Nephron progenitor cell (in vitro differentiated cells): ENCODE data around the gene MCF2L.

Source experiments
- DNase-seq: peaks from one replicate; pipeline ENCODE4 v3.0.0; 2021
- H3K27ac Mint-ChIP-seq: 2 replicates; pipeline ENCODE4 v1.8.0; 2021; ENCODE audit warnings: mild to moderate bottlenecking, moderate library complexity, mixed read lengths
- H3K27me3 Mint-ChIP-seq: 2 replicates; pipeline ENCODE4 v1.8.0; 2021; ENCODE audit warnings: mild to moderate bottlenecking, low read depth, mixed read lengths; ENCODE audit not compliant: poor library complexity
- H3K36me3 Mint-ChIP-seq: 2 replicates; pipeline ENCODE4 v1.8.0; 2021; ENCODE audit warnings: low read depth, mixed read lengths
- H3K4me1 Mint-ChIP-seq: 2 replicates; pipeline ENCODE4 v1.8.0; 2021; ENCODE audit warnings: mixed read lengths
- H3K4me3 Mint-ChIP-seq: 2 replicates; pipeline ENCODE4 v1.8.0; 2021; ENCODE audit warnings: mild to moderate bottlenecking, moderate library complexity, mixed read lengths
- H3K9me3 Mint-ChIP-seq: 2 replicates; pipeline ENCODE4 v1.8.0; 2021; ENCODE audit warnings: mild to moderate bottlenecking, moderate library complexity, mixed read lengths
- CTCF ChIP-seq: fragments of 200-600 bp; sonication (generic); IDR thresholded peaks from 2 replicates; pipeline ENCODE4 v1.5.0; 2021; ENCODE audit warnings: antibody characterized with exemption

Gene MCF2L

DNA sequence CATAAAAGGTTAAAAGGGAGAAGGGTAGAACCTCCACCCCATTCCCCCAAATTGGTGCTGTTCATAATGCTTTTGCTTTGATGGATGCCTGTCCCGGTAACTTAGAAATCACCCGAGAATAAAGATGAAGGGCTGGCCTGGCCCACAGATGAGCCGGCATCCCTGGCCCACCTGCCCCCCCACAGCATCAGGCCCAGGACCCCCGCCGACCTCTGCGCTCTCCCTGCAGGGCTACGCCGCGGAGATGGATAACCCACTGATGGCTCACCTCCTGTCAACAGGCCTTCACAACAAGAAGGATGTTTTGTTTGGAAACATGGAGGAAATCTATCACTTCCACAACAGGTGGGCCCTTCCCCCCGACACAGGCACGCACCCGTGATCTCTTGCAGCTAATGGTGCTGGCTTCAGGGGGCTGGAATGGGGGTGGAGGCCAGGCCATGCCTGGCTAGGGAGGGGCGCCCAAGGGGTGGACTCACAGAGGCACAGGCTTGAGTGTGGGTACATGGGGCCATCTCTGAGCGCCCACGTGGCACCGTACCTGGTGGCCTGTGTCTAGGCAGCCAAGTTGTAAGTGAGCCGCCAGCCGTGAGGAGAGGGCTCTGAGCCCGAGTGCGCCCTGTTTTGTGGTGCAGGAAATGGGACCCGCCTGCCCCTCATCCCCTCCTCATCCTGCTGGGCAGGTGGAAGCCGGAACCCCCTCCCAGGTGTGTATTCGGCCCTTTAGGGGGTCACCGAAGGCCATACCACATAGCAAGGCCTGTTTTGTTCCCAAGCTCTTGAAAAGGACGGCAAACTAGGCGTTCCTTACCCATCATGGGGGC is 113.4 kb downstream of the MCF2L start:
- no peaks in the 10 kb centered on the region for H3K9me3 Mint-ChIP-seq
- H3K27me3 Mint-ChIP-seq, result peaks cover 6% of the 10 kb centered on the region
- no peak overlapping the region for H3K4me3 Mint-ChIP-seq
- no peak for TF ChIP-seq CTCF
- no peak for DNase-seq
- H3K36me3 Mint-ChIP-seq, result peaks cover 4% of the 10 kb centered on the region
- H3K4me1 Mint-ChIP-seq, result peaks cover 6% of the 10 kb centered on the region
- H3K27ac Mint-ChIP-seq, result no peak overlapping the region

DNA sequence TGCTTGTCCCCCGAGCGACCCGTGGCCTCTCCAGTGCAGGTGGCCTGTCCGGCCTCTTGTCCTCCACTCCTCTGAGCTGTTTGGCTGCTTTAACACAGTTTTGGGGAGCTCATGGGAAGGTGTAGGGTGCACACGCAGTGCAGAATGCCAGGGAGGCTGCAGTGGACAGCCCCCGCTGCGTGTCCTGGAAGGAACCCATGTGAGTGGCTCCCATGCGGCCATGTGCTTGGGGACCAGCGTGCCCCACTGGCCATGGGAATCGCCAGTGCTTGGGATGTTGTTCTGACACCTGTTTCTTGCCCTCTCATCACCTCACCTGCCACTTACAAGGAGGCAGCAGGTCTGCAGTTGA is 114.0 kb downstream of the MCF2L start:
- Mint-ChIP-seq H3K36me3 (no peaks in the 10 kb centered on the region), H3K4me3 (no peak overlapping the region), H3K4me1 (peaks cover 6% of the 10 kb centered on the region), H3K27me3 (peaks cover 9% of the 10 kb centered on the region), H3K9me3 (no peaks in the 10 kb centered on the region), H3K27ac (no peak overlapping the region)
- no peak for DNase-seq
- TF ChIP-seq CTCF, result no peak

GRCh38 chr13:113083402-113084061 is 114.5 kb downstream of the MCF2L start:
- peaks cover 6% of the 10 kb centered on the region for H3K4me1 Mint-ChIP-seq
- TF ChIP-seq CTCF, result no peak
- no peak overlapping the region for H3K27ac Mint-ChIP-seq
- no peak overlapping the region for H3K4me3 Mint-ChIP-seq
- H3K27me3 Mint-ChIP-seq, result peaks cover 9% of the 10 kb centered on the region
- H3K9me3 Mint-ChIP-seq, result no peaks in the 10 kb centered on the region
- DNase-seq, result no peak
- H3K36me3 Mint-ChIP-seq, result no peaks in the 10 kb centered on the region

GRCh38 chr13:113084094-113084942 is 115.3 kb downstream of the MCF2L start:
- no peak for DNase-seq
- Mint-ChIP-seq H3K36me3 (peaks cover 5% of the 10 kb centered on the region), H3K27me3 (peaks cover 12% of the 10 kb centered on the region), H3K9me3 (no peaks in the 10 kb centered on the region), H3K27ac (no peak overlapping the region), H3K4me1 (peaks cover 13% of the 10 kb centered on the region), H3K4me3 (no peak overlapping the region)
- TF ChIP-seq CTCF, result no peak

DNA sequence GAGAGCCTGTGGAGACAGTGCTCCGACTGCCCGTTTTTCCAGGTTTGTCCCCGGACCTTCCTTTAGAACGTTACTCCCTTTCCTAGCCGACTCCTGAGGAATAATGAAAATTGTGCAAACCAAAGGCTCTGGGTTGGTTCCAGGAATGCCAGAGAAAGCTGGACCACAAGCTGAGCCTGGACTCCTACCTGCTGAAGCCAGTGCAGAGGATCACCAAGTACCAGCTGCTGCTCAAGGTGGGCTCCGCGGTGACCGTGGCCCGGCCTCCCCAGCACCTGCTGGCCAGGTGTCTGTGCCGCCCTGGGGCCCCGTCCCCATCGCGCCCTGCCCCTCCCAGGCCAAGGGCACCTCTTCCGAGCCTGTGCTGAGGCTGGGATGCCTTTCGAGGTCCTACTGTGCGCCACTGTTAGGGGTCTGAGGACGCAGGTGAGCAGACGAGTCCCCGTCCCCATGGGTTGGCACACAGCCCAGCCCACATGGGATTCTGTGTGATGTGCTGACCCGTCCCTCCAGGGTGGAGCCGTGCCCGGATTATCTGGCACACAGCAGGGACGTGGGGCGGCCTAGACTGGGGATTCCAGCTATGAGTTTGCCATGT is 116.0 kb downstream of the MCF2L start:
- Mint-ChIP-seq H3K4me1 (peaks cover 20% of the 10 kb centered on the region), H3K4me3 (no peak overlapping the region), H3K27ac (peak overlapping the region; percentile 64), H3K9me3 (no peaks in the 10 kb centered on the region), H3K27me3 (peaks cover 10% of the 10 kb centered on the region), H3K36me3 (peaks cover 5% of the 10 kb centered on the region)
- DNase-seq, result no peak
- no peak for TF ChIP-seq CTCF
